Retinal pigment epithelial cell (primary cell): ENCODE measurements around the gene LETMD1.
"Not testable (repeated sequence)": the region's sequence is repeated elsewhere in the genome, so short reads cannot be mapped to it uniquely, and the experiment has no call there.

ENCODE experiments used
- DNase-seq: peaks from one replicate; pipeline ENCODE4 v3.0.0-alpha.2; 2010; ENCODE audit warnings: low read depth
- H3K4me3 ChIP-seq: 2 replicates; pipeline ENCODE4 v1.5.1; 2011; ENCODE audit warnings: mild to moderate bottlenecking, low read length, control low read depth, moderate library complexity
- CTCF ChIP-seq: conservative IDR thresholded peaks from 2 replicates; pipeline ENCODE4 v1.5.1; 2011; ENCODE audit warnings: low read depth, low read length, control low read depth, inconsistent platforms

Gene LETMD1

GRCh38 chr12:51008329-51009055, 39.6 kb upstream of the LETMD1 start:
- peak overlapping the region; percentile 32 for H3K4me3 ChIP-seq
- DNase-seq = no peak
- TF ChIP-seq CTCF = no peak

GRCh38 chr12:51009056-51009440, 39.1 kb upstream of the LETMD1 start:
- DNase-seq = no peak
- peak overlapping the region; percentile 32 for H3K4me3 ChIP-seq
- no peak for TF ChIP-seq CTCF

GRCh38 chr12:51011955-51012354, 36.2 kb upstream of the LETMD1 start:
- TF ChIP-seq CTCF = no peak
- no peak for DNase-seq
- H3K4me3 ChIP-seq = no peak overlapping the region

GRCh38 chr12:51012570-51013236, 35.4 kb upstream of the LETMD1 start:
- DNase-seq = no peak
- no peak overlapping the region for H3K4me3 ChIP-seq
- no peak for TF ChIP-seq CTCF

- no peak overlapping the region for H3K4me3 ChIP-seq
- no peak for TF ChIP-seq CTCF
- no peak for DNase-seq
Observed at GRCh38 chr12:51013441-51013840, 34.7 kb upstream of the LETMD1 start.

GRCh38 chr12:51014467-51014866, 33.7 kb upstream of the LETMD1 start:
- not testable (repeated sequence) for H3K4me3 ChIP-seq, DNase-seq

- DNase-seq = no peak
- no peak overlapping the region for H3K4me3 ChIP-seq
- no peak for TF ChIP-seq CTCF
Observed at GRCh38 chr12:51017452-51017851, 30.7 kb upstream of the LETMD1 start.
